Fibroblast of lung (primary cell): Measurements from ENCODE around the gene VAMP1. TPM values are rescaled to one million over a fixed set of nuclear protein-coding genes. Genes with fewer than 3 reads are reported as not detected.
"Not testable (repeated sequence)": the region's sequence is repeated elsewhere in the genome, so short reads cannot be mapped to it uniquely, and the experiment has no call there.

Experiments used
- DNase-seq, 2 donors: peaks; one replicate each; pipeline versions ENCODE4 v3.0.0 to v3.0.0-alpha.2; 2010; ENCODE audit warnings: low read depth in 2 of 2
- H2AFZ ChIP-seq: 2 replicates; pipeline ENCODE4 v1.5.1; 2012; ENCODE audit warnings: low read length, control low read depth, inconsistent platforms
- H3K27ac ChIP-seq: 2 replicates; pipeline ENCODE4 v1.5.1; 2011; ENCODE audit warnings: low read length, control low read depth; ENCODE audit not compliant: insufficient read depth
- H3K27me3 ChIP-seq: 2 replicates; pipeline ENCODE4 v1.5.1; 2011; ENCODE audit warnings: mild to moderate bottlenecking, low read length; ENCODE audit not compliant: control insufficient read depth, insufficient read depth
- H3K36me3 ChIP-seq: 2 replicates; pipeline ENCODE4 v1.5.1; 2011; ENCODE audit warnings: low read length; ENCODE audit not compliant: control insufficient read depth, insufficient read depth
- H3K4me1 ChIP-seq: 2 replicates; pipeline ENCODE4 v1.5.1; 2011; ENCODE audit warnings: low read length; ENCODE audit not compliant: control insufficient read depth, insufficient read depth; ENCODE audit errors: extremely low read depth
- H3K4me2 ChIP-seq: 2 replicates; pipeline ENCODE4 v1.5.1; 2011; ENCODE audit warnings: low read length, control low read depth; ENCODE audit not compliant: insufficient read depth; ENCODE audit errors: extremely low read depth
- H3K4me3 ChIP-seq, 4 experiments: fragments of 200-600 bp in 1 of 4; sonication (generic) in 1 of 4; replicated peaks in 1 of 4; 2 replicates each; pipeline ENCODE4 v1.5.1; 2011 to 2016; ENCODE audit warnings: low read length in 4 of 4, low read depth in 3 of 4, mild to moderate bottlenecking in 3 of 4, control low read depth in 2 of 4, inconsistent platforms in 1 of 4, mixed read lengths in 1 of 4; ENCODE audit not compliant: insufficient read depth in 1 of 4; ENCODE audit errors: control extremely low read depth in 1 of 4
- H3K79me2 ChIP-seq: 2 replicates; pipeline ENCODE4 v1.5.1; 2012; ENCODE audit warnings: mild to moderate bottlenecking, low read length, inconsistent platforms; ENCODE audit not compliant: control insufficient read depth, insufficient read depth
- H3K9ac ChIP-seq: 2 replicates; pipeline ENCODE4 v1.5.1; 2011; ENCODE audit warnings: mild to moderate bottlenecking, low read length, control low read depth; ENCODE audit not compliant: insufficient read depth
- H3K9me3 ChIP-seq: 2 replicates; pipeline ENCODE4 v1.5.1; 2012; ENCODE audit warnings: low read depth, low read length; ENCODE audit not compliant: control insufficient read depth, insufficient read depth
- H4K20me1 ChIP-seq: 2 replicates; pipeline ENCODE4 v1.5.1; 2011; ENCODE audit warnings: low read length; ENCODE audit not compliant: control insufficient read depth, insufficient read depth; ENCODE audit errors: extremely low read depth
- EZH2 ChIP-seq: IDR thresholded peaks from 2 replicates; pipeline ENCODE4 v1.5.1; 2012; ENCODE audit warnings: low read length, control low read depth, mild to moderate bottlenecking; ENCODE audit errors: missing control alignments
- polyA plus RNA-seq, 2 donors: library from polyadenylated mRNA; depleted of rRNA in 1 of 2; stranded (reverse) in 1 of 2; unstranded in 1 of 2; fragments of >200 nt; gene quantifications; 2 replicates each; pipeline ENCODE4 v1.2.1, GENCODE V29; 2011 to 2012; ENCODE audit warnings: missing spikeins in 1 of 2
- total RNA-seq: library from RNA; depleted of rRNA; stranded (reverse); fragments of >200 nt; gene quantifications from 2 replicates; pipeline ENCODE4 v1.2.1, GENCODE V29; 2014
- TF ChIP-seq, protein P1 (sequence below), 2 donors: IDR thresholded peaks in 1 of 2; conservative IDR thresholded peaks in 1 of 2; 1 replicate in 1 of 2; 2 replicates in 1 of 2; pipeline ENCODE4 v1.5.1; 2011 to 2012; ENCODE audit warnings: low read length in 2 of 2, control low read depth in 1 of 2, inconsistent platforms in 1 of 2, low read depth in 1 of 2, mild to moderate bottlenecking in 1 of 2

VAMP1 gene
- total and polyA plus RNA-seq, 2 donors (not counting 1 experiment from before 2014, with no cell fraction given): 14.9 to 20.3 TPM

DNA sequence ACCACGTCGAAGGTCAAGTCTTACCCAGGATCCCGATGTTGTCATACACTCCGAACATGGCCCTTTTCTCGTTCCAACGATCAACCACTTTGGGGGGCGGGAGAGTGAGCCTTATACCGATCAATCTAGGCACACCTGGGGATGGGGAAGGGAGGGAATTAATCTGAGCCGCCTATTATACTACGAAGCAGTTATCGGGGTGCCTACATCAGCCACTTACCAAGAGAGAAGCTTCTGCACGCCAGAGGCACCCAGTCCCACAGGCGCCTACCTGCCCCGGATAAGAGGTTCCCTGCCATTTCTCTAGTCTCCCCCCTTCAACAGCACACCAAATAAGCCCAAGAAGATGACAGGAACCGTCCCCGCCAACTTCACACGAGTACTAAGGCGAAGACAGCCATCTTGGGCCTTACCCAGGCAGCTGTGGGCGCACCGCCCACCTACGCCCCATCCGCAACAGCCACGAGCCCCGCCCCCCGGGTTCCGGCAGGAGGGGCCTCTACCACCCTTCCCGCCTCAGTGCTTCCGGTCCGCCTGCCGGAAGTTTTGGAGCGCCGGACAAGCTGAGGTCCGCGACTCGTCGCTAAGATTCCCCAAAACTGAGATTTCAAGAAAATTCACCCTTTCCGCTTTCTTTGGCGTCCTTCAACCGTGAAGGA is 22.5 kb upstream of the VAMP1 start, which contains the start of gene MRPL51:
Gene MRPL51, minus strand, starts transcription at position 425 of the 659 bp plus-strand sequence. Its CDS starts 126 bp downstream, at position 299.
- H4K20me1 ChIP-seq: no peaks in the 10 kb centered on the region
- peak within 1 kb of the TSS; percentile 70 for H3K9ac ChIP-seq
- H2AFZ ChIP-seq: peak within 1 kb of the TSS; percentile 85
- DNase-seq: peak; percentile 93
- peaks cover 36% of the 10 kb centered on the region for H3K79me2 ChIP-seq
- peak within 1 kb of the TSS; percentile 98 for H3K4me2 ChIP-seq
- H3K4me1 ChIP-seq: peaks cover 8% of the 10 kb centered on the region
- H3K27me3 ChIP-seq: no peaks in the 10 kb centered on the region
- peak within 1 kb of the TSS; percentile 72 to 99 (median 78) for H3K4me3 ChIP-seq
- no peaks in the 10 kb centered on the region for H3K9me3 ChIP-seq
- H3K27ac ChIP-seq: peak within 1 kb of the TSS; percentile 95
- H3K36me3 ChIP-seq: no peaks in the 10 kb centered on the region
- TF ChIP-seq, protein P1, sequence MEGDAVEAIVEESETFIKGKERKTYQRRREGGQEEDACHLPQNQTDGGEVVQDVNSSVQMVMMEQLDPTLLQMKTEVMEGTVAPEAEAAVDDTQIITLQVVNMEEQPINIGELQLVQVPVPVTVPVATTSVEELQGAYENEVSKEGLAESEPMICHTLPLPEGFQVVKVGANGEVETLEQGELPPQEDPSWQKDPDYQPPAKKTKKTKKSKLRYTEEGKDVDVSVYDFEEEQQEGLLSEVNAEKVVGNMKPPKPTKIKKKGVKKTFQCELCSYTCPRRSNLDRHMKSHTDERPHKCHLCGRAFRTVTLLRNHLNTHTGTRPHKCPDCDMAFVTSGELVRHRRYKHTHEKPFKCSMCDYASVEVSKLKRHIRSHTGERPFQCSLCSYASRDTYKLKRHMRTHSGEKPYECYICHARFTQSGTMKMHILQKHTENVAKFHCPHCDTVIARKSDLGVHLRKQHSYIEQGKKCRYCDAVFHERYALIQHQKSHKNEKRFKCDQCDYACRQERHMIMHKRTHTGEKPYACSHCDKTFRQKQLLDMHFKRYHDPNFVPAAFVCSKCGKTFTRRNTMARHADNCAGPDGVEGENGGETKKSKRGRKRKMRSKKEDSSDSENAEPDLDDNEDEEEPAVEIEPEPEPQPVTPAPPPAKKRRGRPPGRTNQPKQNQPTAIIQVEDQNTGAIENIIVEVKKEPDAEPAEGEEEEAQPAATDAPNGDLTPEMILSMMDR (conservative IDR thresholded peaks at IDR 0.05 in 1 of 2, IDR thresholded peaks at IDR 0.05 in 1 of 2; ENCODE audit: low read depth in 1 of 2, low read length in 2 of 2): no peak
- TF ChIP-seq EZH2: no peak

DNA sequence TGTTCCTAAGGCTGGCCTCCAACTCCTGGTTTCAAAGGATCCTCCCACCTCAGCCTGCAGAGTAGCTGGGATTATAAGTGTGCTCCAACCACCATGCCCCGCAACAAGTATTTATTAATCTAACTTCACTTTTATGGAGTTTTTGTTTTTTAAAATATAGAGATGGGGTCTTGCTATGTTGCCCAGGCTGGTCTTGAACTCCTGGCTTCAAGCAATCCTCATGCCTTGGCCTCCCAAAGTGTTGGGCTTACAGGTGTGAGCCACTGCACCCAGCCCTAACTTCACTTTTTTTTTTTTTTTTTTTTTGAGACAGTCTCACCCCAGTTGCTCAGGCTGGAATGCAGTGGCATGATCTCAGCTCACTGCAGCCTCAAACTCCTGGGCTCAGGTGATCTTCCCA is 20.2 kb upstream of the VAMP1 start:
- H3K9ac ChIP-seq, H3K4me1 ChIP-seq, DNase-seq, H3K27me3 ChIP-seq, H3K36me3 ChIP-seq, H2AFZ ChIP-seq, H3K27ac ChIP-seq, H3K9me3 ChIP-seq, H3K4me2 ChIP-seq, H3K4me3 ChIP-seq, H4K20me1 ChIP-seq: not testable (repeated sequence)
- peaks cover 20% of the 10 kb centered on the region for H3K79me2 ChIP-seq

DNA sequence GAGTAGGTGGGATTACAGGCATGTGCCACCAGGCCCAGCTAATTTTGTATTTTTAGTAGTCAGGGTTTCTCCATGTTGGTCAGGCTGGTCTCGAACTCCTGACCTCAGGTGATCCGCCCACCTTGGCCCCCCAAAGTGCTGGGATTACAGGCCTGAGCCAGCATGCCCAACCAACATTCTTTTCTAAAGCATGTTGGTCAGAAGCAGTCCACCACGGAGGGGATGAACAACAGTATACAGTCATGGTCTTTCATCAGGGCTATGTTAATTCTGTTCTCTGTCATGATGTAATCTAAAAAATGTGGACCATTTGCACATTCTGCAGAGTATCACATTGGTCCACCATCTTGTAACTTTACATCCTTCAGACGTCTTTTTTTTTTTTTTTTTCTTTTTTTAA is 19.0 kb upstream of the VAMP1 start:
- TF ChIP-seq, protein P1 (conservative IDR thresholded peaks at IDR 0.05 in 1 of 2, IDR thresholded peaks at IDR 0.05 in 1 of 2; ENCODE audit: low read depth in 1 of 2, low read length in 2 of 2): no peak
- TF ChIP-seq EZH2: no peak
- no peaks in the 10 kb centered on the region for H3K36me3 ChIP-seq
- no peak overlapping the region for H3K4me3 ChIP-seq
- no peaks in the 10 kb centered on the region for H4K20me1 ChIP-seq
- no peak overlapping the region for H3K27ac ChIP-seq
- H3K9ac ChIP-seq: no peak overlapping the region
- H3K4me1 ChIP-seq: peaks cover 3% of the 10 kb centered on the region
- H2AFZ ChIP-seq: no peak overlapping the region
- H3K4me2 ChIP-seq: no peak overlapping the region
- H3K27me3 ChIP-seq: no peaks in the 10 kb centered on the region
- DNase-seq: no peak
- H3K79me2 ChIP-seq: peaks cover 9% of the 10 kb centered on the region
- no peaks in the 10 kb centered on the region for H3K9me3 ChIP-seq
